ENCODE measurements around the gene PACC1.

The PACC1 gene

DNA sequence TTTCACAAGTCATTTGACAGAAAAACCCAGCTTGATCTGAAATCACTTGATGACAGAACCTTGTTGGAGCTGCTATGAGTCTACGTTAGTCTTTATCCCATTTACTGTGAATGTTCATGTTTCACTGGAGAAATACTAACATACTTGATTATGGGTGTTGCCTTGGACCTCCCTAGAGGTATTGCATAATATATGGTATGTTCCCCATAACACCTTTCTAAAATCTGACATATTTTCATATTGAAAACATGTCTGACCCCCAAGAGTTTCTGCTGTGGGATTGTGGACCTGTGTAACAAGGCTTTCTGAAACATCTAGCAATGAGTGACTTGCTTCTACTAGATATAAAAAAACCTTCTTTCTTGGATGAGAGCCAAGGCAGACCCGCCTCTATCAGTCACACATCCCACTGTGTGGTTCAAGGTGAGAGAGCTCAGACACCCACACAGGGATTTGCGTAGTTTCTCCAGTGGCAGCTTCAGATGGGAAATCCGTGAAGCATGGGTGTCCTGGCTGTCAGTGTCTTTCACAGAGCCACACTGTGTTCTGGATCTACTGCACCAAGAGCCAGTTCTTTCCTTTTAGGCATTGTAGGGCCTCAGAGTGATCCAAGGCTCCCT is 22.6 kb upstream of the PACC1 start:
- no peak for DNase-seq

DNA sequence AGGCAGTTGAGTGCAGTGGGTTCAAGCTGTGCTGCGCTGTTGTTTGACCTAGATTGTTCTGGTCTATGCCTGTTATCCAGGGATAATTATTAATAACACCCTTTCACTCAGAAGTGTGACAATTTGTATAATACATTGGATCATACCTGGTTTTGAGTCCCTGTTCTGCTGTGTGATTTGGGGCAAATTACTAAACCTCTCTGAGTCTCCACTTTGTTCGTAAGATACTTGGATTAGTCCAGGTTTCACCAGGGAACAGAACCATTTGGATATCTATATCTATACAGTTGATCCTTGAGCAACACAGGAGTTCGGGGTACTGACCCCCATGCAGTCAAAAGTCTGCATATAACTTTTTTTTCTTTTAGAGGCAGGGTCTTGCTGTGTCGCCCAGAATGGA is 20.3 kb upstream of the PACC1 start:
- no peak for DNase-seq

DNA sequence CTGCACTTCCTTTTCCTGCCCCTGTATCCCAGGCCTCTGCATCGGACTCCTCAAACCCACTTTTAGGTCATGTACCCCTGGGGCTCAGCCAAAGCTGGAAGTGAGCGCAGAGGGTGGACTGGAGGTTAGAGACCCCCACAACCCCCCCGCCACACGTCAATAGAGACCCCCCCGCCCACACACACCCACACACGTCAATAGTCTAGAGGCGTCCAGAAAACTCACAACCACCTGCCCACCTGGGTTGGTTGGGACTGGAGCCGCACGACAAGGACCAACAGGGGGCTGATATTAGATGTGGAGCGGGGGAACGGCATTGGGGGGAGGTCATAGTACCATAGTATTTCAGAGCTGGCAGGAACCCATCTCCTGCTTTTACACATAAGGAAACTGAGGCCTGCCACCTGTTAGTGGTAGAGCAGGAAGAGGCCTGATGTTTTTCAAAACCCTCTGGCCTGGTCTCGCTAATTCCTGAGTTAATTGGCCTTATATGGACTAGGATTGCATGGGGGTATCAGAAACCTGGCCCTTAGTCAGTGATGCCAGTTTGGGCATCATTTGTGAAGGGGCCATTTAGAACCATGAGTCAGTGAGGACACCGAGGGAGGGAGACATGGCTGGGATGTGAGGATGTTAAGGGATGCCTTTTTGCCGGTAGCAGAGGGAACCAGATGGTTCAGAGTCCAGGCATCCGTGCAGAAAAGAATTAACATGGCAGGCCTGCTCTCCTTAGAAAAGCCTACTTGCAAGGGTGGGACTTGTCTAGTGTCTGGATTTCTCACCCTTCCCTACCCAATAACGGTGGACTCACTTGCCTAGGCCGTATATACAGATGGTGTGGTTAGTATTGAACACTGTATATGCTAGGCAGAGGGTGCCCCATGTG is 19.1 kb upstream of the PACC1 start:
- DNase-seq: no peak

DNA sequence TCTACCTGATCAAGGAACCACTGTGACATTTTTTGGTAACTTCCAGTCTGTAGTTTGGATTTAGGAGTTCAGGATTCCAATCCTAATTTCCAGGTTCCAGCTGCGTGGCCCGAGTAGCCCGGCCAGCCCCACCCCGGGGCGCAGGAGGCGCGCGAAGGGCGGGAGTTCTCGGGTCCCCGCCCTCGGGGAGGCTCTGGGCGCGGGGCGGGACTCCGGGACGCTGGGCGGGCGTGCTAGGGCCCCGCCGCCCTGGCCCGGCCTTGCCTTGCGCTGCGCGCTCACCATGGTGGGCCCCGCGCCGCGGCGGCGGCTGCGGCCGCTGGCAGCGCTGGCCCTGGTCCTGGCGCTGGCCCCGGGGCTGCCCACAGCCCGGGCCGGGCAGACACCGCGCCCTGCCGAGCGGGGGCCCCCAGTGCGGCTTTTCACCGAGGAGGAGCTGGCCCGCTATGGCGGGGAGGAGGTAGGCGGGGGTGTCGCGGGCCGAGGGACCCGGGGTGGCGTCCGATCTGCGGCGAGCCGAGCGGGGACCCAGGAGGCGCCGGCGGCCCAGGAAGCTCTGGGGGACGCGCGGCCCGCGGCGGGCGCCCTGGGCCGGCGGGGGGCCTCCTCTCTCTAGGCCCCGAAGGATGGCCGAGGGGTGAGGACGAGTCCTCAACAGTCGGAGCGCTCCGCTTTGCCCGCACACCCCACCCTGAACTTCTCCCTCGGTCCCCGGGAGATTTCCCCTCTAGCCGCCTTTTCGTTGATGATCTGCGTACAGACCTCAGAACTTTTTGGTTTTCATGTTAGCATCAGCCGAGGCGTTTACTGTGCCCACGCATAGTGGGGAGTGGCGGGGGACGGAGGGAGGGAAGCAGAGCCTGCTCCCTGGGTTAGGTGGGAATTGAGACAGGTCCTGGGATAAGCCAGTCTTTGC is 18.2 kb upstream of the PACC1 start, which contains the start of gene NENF:
Gene NENF, plus strand, starts transcription at position 260 of the 916 bp plus-strand sequence. Its CDS starts 24 bp downstream, at position 284.
- peak; percentile 79 to 87 for DNase-seq

DNA sequence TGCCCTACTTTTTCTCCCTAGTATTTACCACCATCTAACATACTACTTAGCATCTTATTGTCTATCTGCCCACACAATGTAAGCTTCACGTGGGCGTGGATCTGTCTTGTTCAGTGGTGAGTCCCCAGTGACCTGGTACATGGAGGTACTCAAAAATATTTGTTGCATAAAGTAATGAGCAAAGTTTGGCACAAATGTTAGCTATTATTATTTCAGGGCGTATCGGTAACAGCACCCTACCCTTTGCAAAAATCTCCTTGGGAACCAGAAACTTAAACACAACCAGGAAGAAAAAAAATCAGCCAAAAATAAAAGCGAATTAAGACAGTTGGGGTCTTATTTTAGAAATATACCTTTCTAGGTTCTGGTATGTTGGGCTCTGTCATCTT is 17.6 kb upstream of the PACC1 start:
- no peak for DNase-seq

DNA sequence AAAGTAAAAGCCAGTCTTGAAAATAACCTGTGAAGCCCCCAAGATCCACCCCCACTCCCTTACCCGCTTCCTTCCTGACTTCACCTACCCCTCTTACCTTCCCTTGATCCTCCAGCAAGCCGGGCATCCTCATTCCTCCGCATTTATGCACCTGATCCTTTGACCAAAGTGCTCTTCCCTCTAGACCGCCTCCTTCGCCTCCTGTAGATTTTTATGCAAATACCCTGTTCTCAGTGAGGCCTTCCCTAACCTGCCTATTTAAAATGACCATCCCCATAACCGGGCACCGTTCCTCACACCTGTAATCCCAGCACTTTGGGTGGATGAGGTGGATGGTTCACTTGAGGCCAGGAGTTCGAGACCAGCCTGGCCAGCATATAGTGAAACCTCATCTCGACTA is 17.0 kb upstream of the PACC1 start:
- no peak for DNase-seq

DNA sequence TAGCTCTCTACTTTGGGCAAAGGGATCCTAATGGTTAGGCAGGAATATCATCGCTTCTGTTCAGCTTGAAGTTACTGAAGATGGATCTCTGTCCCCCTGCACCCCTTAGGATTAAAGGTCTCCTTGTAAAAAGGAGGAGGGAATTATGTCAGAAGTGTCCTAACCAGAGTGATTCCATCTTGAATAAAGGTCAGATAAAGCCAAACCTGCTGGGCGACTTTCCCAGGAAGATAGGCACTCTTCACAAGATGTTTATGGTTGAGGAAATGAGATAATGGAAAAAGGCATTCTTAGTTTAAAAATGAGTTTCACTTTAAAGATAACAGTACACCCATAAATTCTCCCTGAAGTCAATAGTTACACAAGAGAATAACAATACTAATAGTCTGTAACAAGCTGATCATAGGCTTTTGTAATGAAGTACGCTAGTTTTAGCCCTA is 16.3 kb upstream of the PACC1 start:
- no peak for DNase-seq

- DNase-seq: no peak
These were observed 15.7 kb upstream of the PACC1 start for GRCh38 chr1:212430416-212430815.

DNA sequence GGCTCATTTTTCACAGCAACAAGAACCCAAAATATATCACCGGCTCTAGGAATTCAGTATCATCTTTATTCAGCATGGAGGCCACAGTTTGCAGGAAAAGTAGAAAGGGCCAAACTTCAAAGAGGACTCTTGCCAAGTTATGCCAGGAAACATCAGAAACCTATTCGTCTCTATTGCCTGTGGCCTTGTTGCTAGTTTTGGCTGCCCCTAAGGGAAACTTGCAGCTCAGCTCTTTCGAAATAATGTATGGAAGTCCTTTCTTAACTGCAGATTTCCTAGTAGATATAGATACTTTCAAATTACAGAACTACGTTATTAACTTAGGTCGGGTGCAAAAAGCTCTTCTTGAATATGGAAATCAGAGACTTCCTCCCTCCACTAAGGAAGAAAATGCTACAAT is 13.8 kb upstream of the PACC1 start:
- no peak for DNase-seq

DNA sequence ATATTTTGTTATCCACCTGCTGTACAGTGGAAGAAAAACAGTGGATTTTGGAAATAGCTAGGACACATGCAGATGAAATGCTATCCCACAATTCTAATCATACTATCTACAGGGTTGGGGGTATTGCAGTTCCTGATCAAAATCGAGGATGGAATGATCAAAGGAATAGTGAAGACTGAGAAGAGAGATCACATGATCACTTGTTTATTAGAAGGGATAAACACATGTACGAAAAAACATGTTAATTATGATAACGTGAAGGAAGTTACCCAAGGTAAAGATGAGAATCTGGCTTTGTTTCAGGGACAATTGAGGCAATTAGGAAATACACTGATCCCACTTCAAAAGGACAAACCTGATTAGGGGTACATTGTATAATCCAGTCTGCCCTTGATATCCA is 9.2 kb upstream of the PACC1 start:
- no peak for DNase-seq

DNA sequence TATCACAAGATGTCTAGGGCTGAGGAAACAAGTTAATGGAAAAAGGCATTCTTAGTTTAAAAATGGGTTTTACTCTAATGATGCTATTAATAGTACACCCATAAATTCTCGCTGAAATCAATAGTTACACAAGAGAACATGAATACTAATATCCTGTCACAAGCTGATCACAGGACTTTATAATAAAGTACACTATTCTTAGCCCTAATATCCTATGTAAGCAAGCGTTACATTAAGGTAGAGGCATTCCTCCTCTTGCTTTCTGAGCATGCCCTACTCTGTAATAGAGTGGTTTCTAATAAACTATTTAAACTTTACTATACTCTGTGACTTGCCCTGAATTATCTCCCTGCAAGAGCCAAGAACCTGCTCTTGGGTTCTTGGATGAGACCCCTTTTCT is 6.5 kb upstream of the PACC1 start:
- DNase-seq: no peak

DNA sequence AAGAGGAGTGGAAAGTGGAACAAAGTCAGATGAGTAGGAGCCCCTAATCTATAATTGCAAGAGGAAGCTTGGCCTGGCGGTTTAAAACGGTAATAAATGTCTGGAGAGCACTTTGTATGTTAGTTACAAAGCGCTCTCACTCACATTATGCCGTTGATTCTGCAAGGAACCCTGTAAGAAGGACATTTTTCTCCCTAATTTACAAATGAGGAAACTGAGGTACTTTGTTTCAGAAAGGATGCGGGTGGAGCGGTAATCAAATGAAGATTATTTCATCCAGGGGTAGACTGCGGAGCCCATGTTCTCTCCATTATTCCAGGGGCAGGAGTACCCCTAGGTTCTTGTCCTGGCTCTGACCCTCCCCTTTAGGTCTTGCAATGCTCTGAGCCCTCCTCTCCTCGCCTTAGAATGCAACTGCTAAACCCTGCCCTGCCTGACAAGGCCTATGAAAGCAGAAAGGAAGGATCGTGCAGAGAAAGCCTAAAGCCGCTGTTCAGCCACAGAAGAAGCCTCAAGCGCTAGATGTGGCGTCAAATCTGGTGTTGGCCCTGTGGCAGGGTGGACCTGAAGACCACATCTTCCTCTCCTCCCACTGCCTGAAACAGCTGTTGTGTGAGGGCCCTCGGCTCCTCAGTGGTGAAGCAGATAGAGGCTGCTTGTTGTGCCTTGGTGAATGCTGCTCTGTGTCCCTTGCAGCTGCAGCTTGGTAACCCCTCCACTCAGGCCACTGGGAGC is 588 bp upstream of the PACC1 start:
- no peak for DNase-seq

DNA sequence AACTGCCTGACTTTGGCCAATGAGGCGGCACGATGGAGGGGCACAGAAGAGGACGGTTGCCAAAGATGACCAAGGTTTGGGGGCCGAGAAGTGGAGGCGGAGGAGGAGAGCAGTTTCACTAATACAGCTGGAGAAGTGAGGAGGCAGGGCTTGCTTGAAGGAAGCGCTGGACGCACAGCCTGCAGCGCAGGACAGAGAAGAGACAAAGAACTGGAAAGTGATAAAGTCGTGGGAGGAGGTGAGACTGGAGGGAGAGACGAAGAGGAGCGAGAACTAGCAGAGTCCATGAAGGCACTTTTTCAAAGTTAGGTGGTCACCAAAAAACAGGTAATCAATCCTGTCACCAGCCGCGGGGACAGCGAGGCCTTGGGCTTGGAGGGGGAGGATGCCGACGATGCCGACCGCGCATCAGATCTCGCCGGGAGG is 771 bp downstream of the PACC1 start:
- peak in 1 of 2 donors; percentile 15 for DNase-seq

DNA sequence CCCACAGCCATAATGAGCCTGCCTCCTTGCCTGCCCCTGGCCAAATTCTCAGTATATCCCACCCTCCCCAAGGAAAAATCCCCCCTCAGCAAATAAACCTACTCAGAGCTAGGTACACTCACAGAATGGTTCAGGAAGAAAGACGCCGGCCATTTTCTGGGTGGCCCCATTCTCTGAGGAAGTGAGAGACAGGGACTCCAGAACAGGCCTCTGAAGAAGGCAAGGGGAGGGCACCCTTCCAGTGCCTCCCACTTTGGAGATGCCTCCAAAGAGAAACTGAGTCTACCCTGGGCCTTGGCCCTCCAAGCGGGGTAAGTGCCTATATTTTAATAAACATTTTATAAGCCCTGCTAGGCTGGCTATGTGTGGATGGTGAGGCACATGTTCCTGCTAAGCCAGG is 2.3 kb downstream of the PACC1 start:
- DNase-seq: peak in 1 of 2 donors; percentile 21

DNA sequence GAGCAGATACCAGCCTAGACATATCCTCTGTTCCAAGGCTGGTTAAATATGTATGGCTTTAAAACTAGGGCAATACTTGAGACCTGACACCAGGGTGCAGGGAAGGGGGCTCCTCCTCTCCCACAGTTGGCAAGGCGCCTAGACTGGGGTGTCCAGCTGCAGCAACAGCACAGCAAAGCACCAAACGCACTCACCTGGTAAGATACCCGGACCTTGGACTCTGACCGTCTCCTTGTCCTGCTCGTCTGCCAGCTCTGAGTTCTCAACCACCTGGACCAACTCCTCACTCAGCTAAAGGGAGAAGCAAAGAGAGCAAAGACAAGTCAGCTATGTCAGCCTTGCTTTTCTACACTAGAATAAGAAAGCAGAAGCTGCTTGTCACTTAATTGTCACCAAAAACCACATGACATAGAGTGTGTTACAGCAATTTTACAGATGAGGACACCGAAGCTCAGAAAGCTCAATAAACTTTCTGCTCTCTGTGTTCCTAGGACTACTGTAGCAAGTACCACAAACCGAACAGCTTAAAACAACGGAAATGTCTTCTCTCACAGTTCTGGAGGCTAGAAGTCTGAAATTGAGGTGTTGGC is 4.4 kb downstream of the PACC1 start:
- peak; percentile 41 to 59 for DNase-seq

DNA sequence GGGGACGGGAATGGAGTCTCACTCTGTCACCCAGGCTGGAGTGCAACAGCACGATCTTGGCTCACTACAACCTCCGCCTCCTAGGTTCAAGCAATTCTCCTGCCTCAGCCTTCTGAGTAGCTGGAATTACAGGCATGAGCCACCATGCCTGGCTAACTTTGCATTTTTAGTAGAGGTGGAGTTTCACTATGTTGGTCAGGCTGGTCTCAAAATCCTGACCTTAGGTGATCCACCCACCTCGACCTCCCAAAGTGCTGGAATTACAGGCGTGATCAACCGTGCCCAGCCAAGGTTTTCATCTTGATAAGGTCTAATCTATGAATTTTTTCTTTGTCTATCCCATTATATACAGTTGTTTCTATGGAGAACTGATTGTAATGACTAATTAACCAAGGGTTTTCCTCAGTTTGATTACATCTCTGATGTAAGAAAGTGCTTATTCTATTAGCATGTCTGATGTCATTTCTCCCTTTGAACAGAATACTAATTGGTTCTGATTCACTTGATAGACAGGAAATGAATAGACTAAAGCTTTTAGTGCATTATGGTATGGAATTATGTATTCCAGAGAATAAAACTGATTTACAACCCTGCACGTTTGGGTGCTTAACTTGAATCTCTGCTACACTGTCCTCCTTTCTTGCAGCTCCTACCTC is 11.9 kb downstream of the PACC1 start:
- DNase-seq: peak in 1 of 2 donors; percentile 9

GRCh38 chr1:212401838-212402582 is 12.7 kb downstream of the PACC1 start:
- peak; percentile 47 to 50 for DNase-seq

GRCh38 chr1:212401042-212401441 is 13.6 kb downstream of the PACC1 start:
- peak in 1 of 2 donors; percentile 14 for DNase-seq

- DNase-seq: no peak
These were observed 17.5 kb downstream of the PACC1 start for GRCh38 chr1:212397171-212397570.

- DNase-seq: no peak
These were observed 18.0 kb downstream of the PACC1 start for GRCh38 chr1:212396638-212397037.
